SU-DHL-6 (cell line): ENCODE measurements around the gene CARD6.

Source experiments
- H2AFZ ChIP-seq: fragments of 200-600 bp; sonication (generic); 2 replicates; pipeline ENCODE4 v1.6.1; 2014; ENCODE audit warnings: low read depth, mild to moderate bottlenecking, moderate library complexity, mixed read lengths, antibody characterized with exemption, low read length; ENCODE audit not compliant: severe bottlenecking
- H3F3A ChIP-seq: fragments of 200-600 bp; shearing (Covaris generic); 2 replicates; pipeline ENCODE4 v1.6.0; 2016; ENCODE audit warnings: antibody characterized with exemption, mild to moderate bottlenecking; ENCODE audit not compliant: insufficient read depth
- H3K27ac ChIP-seq: fragments of 200-600 bp; sonication (generic); 2 replicates; pipeline ENCODE4 v1.5.1; 2016; ENCODE audit warnings: low read depth, mild to moderate bottlenecking, low read length, moderate library complexity, mixed read lengths
- H3K27me3 ChIP-seq: fragments of 200-600 bp; sonication (generic), shearing (Covaris generic); 2 replicates; pipeline ENCODE4 v1.6.0; 2014; ENCODE audit warnings: mild to moderate bottlenecking, low read length
- H3K36me3 ChIP-seq: fragments of 200-600 bp; sonication (generic); 2 replicates; pipeline ENCODE4 v1.6.1; 2014; ENCODE audit warnings: mild to moderate bottlenecking, low read length, mixed read lengths
- H3K4me2 ChIP-seq: fragments of 300-600, 200-600 bp; shearing (Covaris generic), sonication (generic); 2 replicates; pipeline ENCODE4 v1.6.0; 2014; ENCODE audit warnings: low read length, low read depth, mild to moderate bottlenecking; ENCODE audit not compliant: poor library complexity, severe bottlenecking
- H3K4me3 ChIP-seq: fragments of 200-600 bp; sonication (generic); 2 replicates; pipeline ENCODE4 v1.5.1; 2014; ENCODE audit warnings: antibody characterized with exemption, low read length, mild to moderate bottlenecking, mixed read lengths; ENCODE audit not compliant: insufficient read depth, poor library complexity, severe bottlenecking
- H3K79me2 ChIP-seq: fragments of 200-600 bp; sonication (generic); 2 replicates; pipeline ENCODE4 v1.6.1; 2014; ENCODE audit warnings: mild to moderate bottlenecking, low read length, moderate library complexity; ENCODE audit not compliant: insufficient read depth
- H3K9ac ChIP-seq: fragments of 200-600 bp; sonication (generic); 2 replicates; pipeline ENCODE4 v1.7.0; 2014; ENCODE audit warnings: mild to moderate bottlenecking, low read length
- H3K9me2 ChIP-seq: fragments of 200-600 bp; sonication (generic); replicated peaks from 2 replicates; pipeline ENCODE4 v1.6.1; 2014; ENCODE audit warnings: low read length; ENCODE audit not compliant: insufficient read depth
- H3K9me3 ChIP-seq: fragments of 200-600 bp; sonication (generic); 2 replicates; pipeline ENCODE4 v1.6.1; 2014; ENCODE audit warnings: low read length, mixed read lengths; ENCODE audit not compliant: insufficient read depth
- H4K20me1 ChIP-seq: fragments of 200-600 bp; sonication (generic); 2 replicates; pipeline ENCODE4 v1.6.1; 2014; ENCODE audit warnings: low read depth, mild to moderate bottlenecking, antibody characterized with exemption, low read length, moderate library complexity, mixed read lengths
- CTCF ChIP-seq: fragments of 200-600 bp; sonication (generic); IDR thresholded peaks from one replicate; pipeline ENCODE4 v1.5.1; 2017; ENCODE audit warnings: antibody characterized with exemption, mild to moderate bottlenecking, low read length, moderate library complexity; ENCODE audit not compliant: insufficient read depth, poor library complexity, severe bottlenecking
- EZH2phosphoT487 ChIP-seq: fragments of 200-600 bp; sonication (generic), shearing (Covaris generic); conservative IDR thresholded peaks from 2 replicates; pipeline ENCODE4 v1.6.1; 2018; ENCODE audit warnings: mild to moderate bottlenecking, antibody characterized with exemption, low read length, moderate library complexity, mixed read lengths

CARD6 gene

DNA sequence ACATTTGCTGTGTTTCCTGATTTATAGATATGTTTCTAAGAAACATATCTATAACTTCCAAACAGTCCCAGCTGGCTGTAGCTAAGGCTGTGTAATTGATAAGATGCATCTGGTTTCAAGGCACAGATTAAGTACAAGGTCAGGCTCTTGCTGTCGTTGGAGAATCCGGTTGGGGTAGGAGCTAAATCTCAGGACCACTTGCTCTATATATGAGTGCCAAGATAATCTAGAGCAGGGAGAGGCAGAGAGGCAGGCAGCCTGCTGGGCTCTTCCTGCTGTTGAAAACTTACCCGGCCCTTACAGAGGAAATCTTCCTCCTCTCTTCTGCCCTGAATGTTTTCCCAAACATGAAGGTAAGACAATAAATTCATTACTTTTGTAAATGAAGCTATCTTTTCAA is 68.1 kb downstream of the CARD6 start, which contains the start of gene C7:
TSS of gene C7 (plus strand) at position 234 of the 400 bp plus-strand sequence. CDS start at position 348, 114 bp downstream.
- H3K9ac ChIP-seq: no peak within 1 kb of the TSS

DNA sequence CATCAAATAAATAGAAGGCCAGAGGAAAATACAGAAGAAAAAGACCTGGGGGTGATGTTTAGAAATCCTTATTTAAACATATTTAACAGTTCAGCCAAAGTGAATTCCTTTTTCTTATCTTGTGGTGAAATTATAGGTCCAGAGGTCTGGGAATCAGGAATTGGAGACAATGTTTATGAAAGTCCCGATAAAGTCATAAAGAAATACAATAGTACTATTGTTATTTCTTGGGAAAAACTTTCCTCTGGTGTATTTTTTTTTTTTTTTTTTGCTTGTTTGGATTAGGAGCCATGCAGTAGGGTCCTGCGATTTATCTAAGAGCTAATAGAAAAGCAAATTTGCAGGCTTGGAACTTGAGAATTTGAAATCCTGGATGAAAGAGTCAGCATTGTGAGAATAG is 68.6 kb downstream of the CARD6 start:
- no peaks in the 10 kb centered on the region for H3K9me3 ChIP-seq
- H3K4me3 ChIP-seq: no peak overlapping the region
- no peaks in the 10 kb centered on the region for H3K9me2 ChIP-seq
- H2AFZ ChIP-seq: no peak overlapping the region
- H3K27me3 ChIP-seq: no peaks in the 10 kb centered on the region
- H3F3A ChIP-seq: no peaks in the 10 kb centered on the region
- H4K20me1 ChIP-seq: no peaks in the 10 kb centered on the region
- H3K4me2 ChIP-seq: no peak overlapping the region
- H3K27ac ChIP-seq: no peak overlapping the region
- no peak for TF ChIP-seq EZH2phosphoT487
- no peak for TF ChIP-seq CTCF
- H3K9ac ChIP-seq: no peak overlapping the region
- H3K79me2 ChIP-seq: no peaks in the 10 kb centered on the region
- H3K36me3 ChIP-seq: no peaks in the 10 kb centered on the region

More for the DNA sequence above, 68.1 kb downstream of the CARD6 start, which contains the start of gene C7:
- H3K4me3 ChIP-seq: no peak within 1 kb of the TSS
- H3K9me3 ChIP-seq: no peaks in the 10 kb centered on the region
- H2AFZ ChIP-seq: no peak within 1 kb of the TSS
- no peaks in the 10 kb centered on the region for H3K9me2 ChIP-seq
- H3K27me3 ChIP-seq: no peaks in the 10 kb centered on the region
- no peaks in the 10 kb centered on the region for H3K36me3 ChIP-seq
- H3F3A ChIP-seq: no peaks in the 10 kb centered on the region
- no peak within 1 kb of the TSS for H3K4me2 ChIP-seq
- no peaks in the 10 kb centered on the region for H4K20me1 ChIP-seq
- H3K27ac ChIP-seq: no peak within 1 kb of the TSS
- TF ChIP-seq CTCF: no peak
- TF ChIP-seq EZH2phosphoT487: no peak
- H3K79me2 ChIP-seq: no peaks in the 10 kb centered on the region
